Activated CD4-positive, alpha-beta T cell treated with anti-CD3 and anti-CD28 coated beads for 36 hours (primary cell): ENCODE data around the gene PTPRCAP. TPM values are rescaled to one million over a fixed set of nuclear protein-coding genes. Genes with fewer than 3 reads are reported as not detected.
"Not testable (repeated sequence)": the region's sequence is repeated elsewhere in the genome, so short reads cannot be mapped to it uniquely, and the experiment has no call there.

Experiments
- ATAC-seq: fragments of 200-7000 bp; cut with Tn5 transposase; one replicate; pipeline ENCODE4 v1.10.0; 2021; ENCODE audit warnings: mild to moderate bottlenecking, moderate library complexity
- CTCF ChIA-PET: fragments of 350-600 bp; sonication (Branson Sonifier 250); formaldehyde crosslinking; loops from one replicate; lab custom pipeline; 2021; ENCODE audit warnings: antibody characterized with exemption; lab: Charles Lee
- POLR2A ChIA-PET: fragments of 350-600 bp; sonication (Branson Sonifier 250); formaldehyde crosslinking; loops from one replicate; lab custom pipeline; 2021; ENCODE audit warnings: antibody characterized with exemption, inconsistent platforms; lab: Charles Lee
- DNase-seq: peaks from one replicate; pipeline ENCODE4 v3.0.0-alpha.2; 2020
- H3K27ac Mint-ChIP-seq: one replicate; pipeline ENCODE4 v1.8.0; 2021; ENCODE audit warnings: mixed read lengths
- H3K27me3 Mint-ChIP-seq: one replicate; pipeline ENCODE4 v1.8.0; 2021; ENCODE audit warnings: mixed read lengths
- H3K36me3 Mint-ChIP-seq: one replicate; pipeline ENCODE4 v1.8.0; 2021; ENCODE audit warnings: low read depth, mixed read lengths
- H3K4me1 Mint-ChIP-seq: one replicate; pipeline ENCODE4 v1.8.0; 2021; ENCODE audit warnings: mixed read lengths
- H3K4me3 Mint-ChIP-seq: one replicate; pipeline ENCODE4 v1.8.0; 2021; ENCODE audit warnings: mild to moderate bottlenecking, moderate library complexity, mixed read lengths
- H3K9me3 Mint-ChIP-seq: one replicate; pipeline ENCODE4 v1.8.0; 2021; ENCODE audit warnings: low read depth, mixed read lengths
- intact Hi-C, 2 experiments: fragments of 100-400 bp; cut with DNase I in 1 of 2; cut with micrococcal nuclease in 1 of 2; formaldehyde crosslinking; loops; one replicate each; pipeline versions ENCODE4 v1.14.2 to v1.15.1; 2022 to 2024; cut with DNase I, micrococcal nuclease
- total RNA-seq, 2 experiments: library from RNA; stranded (reverse); gene quantifications; one replicate each; pipeline ENCODE4 v1.2.3, GENCODE V29; 2021

The PTPRCAP gene
- total RNA-seq, 2 experiments from 2014 or later, result 80.1 to 83.4 TPM

DNA sequence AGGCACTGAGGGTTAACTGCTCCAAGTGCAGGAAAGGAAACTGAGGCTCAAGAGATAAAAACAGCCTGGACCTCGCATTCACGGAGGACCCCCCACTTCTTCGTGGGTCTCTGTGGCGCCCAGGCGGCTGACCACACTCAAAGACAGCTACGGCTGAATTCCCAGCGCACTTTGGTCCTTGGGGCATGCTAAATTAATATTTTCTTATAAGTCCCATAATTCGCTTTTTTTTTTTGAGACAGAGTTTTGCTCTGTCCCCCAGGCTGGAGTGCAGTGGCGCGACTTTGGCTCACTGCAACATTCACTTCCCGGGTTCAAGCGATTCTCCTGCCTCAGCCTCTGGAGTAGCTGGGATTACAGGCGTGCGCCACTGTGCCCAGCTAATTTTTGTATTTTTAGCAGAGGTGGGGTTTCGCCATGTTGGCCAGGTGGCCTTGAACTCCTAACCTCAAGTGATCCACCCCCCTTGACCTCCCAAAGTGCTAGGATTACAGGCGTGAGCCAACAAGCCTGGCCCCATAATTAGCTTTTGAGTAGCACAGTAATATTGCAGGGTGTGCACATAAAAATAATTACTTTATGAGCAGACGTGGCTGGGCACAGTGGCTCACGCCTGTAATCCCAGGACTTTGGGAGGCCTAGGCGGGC is 35.2 kb downstream of the PTPRCAP start:
- intact Hi-C loops, result loop anchor here (1.0 to 10.0 kb wide), 8 partner anchors 11 to 722 kb away; partner anchors contain the start of genes ANKRD13D (in 1 of the 2), CHKA (in 1 of the 2), KDM2A (in 1 of the 2) and RAD9A (in 1 of the 2)
- CTCF ChIA-PET, result interaction anchor here (1.0 to 5.2 kb wide), 19 partner anchors 10 to 213 kb away, joined by 3 to 34 read pairs (median 6); partner anchors contain the start of genes POLD4, PTPRCAP and RPS6KB2
- H3K4me1 Mint-ChIP-seq, result peaks cover 54% of the 10 kb centered on the region
- POLR2A ChIA-PET, result interaction anchor here (0.7 to 1.8 kb wide), 10 partner anchors 10 to 162 kb away, joined by 3 to 9 read pairs (median 4); partner anchors contain the start of genes PITPNM1, PTPRCAP and RAD9A
- H3K27me3 Mint-ChIP-seq, ATAC-seq, H3K9me3 Mint-ChIP-seq: not testable (repeated sequence)
- peak overlapping the region; percentile 82 for H3K4me3 Mint-ChIP-seq
- H3K27ac Mint-ChIP-seq, result peak overlapping the region; percentile 81
- H3K36me3 Mint-ChIP-seq, result peaks cover 55% of the 10 kb centered on the region
- DNase-seq, result peak; percentile 25

GRCh38 chr11:67401495-67402191 is 35.8 kb downstream of the PTPRCAP start, which contains the start of gene PPP1CA:
Gene PPP1CA, minus strand, starts transcription at chr11:67401858. Its CDS starts 76 bp downstream, at chr11:67401782.
- no peaks in the 10 kb centered on the region for H3K27me3 Mint-ChIP-seq
- H3K4me1 Mint-ChIP-seq, result peaks cover 52% of the 10 kb centered on the region
- peak within 1 kb of the TSS; percentile 82 for H3K4me3 Mint-ChIP-seq
- ATAC-seq (peak; percentile 67), DNase-seq (peak; percentile 97)
- intact Hi-C loops, result loop anchor here (1.0 to 10.0 kb wide), 16 partner anchors 10 to 723 kb away; partner anchors contain the start of genes RAD9A (in 2 of the 2), TMEM134 (in 2 of the 2), AIP (in 1 of the 2) and ANKRD13D (in 1 of the 2)
- H3K36me3 Mint-ChIP-seq, result peaks cover 52% of the 10 kb centered on the region
- peak within 1 kb of the TSS; percentile 87 for H3K27ac Mint-ChIP-seq
- CTCF ChIA-PET, result interaction anchor here (0.8 to 5.2 kb wide), 23 partner anchors 10 to 249 kb away, joined by 3 to 34 read pairs (median 4); partner anchors contain the start of genes ACY3, NUDT8, POLD4 and PTPRCAP
- POLR2A ChIA-PET, result interaction anchor here (0.7 to 1.8 kb wide), 9 partner anchors 10 to 161 kb away, joined by 3 to 9 read pairs (median 4); partner anchors contain the start of genes PITPNM1, PTPRCAP and RAD9A
- H3K9me3 Mint-ChIP-seq, result no peaks in the 10 kb centered on the region

DNA sequence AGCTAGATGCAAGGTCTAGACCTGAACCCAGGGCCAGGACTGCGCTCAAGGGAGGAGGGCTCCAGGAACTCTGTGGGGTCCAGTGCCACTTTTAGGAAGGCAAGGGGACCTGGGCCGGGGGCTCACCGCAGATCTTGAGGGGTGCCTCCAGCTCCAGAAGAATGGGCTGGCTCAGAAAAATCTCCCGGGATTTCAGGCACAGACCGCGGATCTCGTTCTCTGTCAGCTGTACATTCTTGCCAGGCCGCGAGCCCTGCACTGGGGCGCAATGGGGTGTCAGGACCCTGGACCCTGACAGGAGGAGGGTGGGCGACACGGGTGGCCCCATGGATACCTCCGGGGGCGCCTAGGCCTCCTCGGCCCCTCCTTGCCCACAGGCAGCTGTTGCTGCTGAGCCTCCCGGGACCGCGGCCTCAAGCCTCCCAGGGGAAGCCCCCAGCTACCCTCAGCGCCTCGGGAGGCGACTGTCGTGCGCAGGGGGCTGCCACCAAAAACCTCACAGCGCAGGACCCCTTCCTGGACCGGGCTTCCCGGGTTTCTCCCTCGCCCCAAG is 36.5 kb downstream of the PTPRCAP start:
- Mint-ChIP-seq H3K36me3 (peaks cover 49% of the 10 kb centered on the region), H3K4me3 (peak overlapping the region; percentile 82), H3K9me3 (no peaks in the 10 kb centered on the region), H3K4me1 (peaks cover 49% of the 10 kb centered on the region), H3K27ac (peak overlapping the region; percentile 87), H3K27me3 (no peaks in the 10 kb centered on the region)
- intact Hi-C loops, result loop anchor here (1.0 to 10.0 kb wide), 13 partner anchors 10 to 724 kb away; partner anchors contain the start of genes TMEM134 (in 2 of the 2), AIP (in 1 of the 2), CHKA (in 1 of the 2) and KDM2A (in 1 of the 2)
- ChIA-PET POLR2A (interaction anchor here (0.7 to 1.8 kb wide), 7 partner anchors 9 to 161 kb away, joined by 3 to 9 read pairs (median 4); partner anchors contain the start of genes PITPNM1, PTPRCAP and RAD9A), CTCF (interaction anchor here (0.8 to 5.2 kb wide), 21 partner anchors 9 to 250 kb away, joined by 3 to 34 read pairs (median 6); partner anchors contain the start of genes ACY3, NUDT8, POLD4 and PTPRCAP)
- DNase-seq (no peak), ATAC-seq (no peak)

DNA sequence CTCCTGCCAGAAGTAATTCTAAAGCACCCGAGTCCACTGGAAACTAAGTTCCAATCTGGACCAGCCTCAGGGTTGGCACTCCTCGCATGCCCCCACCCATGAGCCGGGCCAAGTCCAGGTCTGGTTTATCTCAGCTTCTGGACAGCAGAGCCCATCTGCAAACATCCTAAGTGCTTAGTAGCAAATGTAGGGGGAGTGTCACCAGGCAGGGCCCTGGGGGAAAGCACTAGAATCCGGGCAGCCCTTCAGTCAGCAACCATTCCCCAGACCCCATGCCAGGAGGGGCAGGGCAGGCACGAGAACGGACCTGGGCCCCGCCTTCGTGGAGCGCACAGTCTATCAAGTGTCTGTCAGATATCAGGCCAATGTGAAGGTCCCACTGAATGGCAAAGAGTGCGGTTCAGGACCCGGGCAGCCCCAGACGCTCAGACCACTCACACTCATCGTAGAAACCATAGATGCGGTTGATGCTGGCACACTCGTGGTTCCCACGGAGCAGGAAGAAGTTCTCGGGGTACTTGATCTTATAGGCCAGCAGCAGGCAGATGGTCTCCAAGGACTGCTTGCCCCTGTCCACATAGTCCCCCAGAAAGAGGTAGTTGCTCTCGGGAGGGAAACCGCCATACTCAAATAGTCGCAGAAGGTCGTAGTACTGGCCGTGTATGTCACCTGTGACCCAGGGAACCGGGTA is 37.1 kb downstream of the PTPRCAP start:
- no peaks in the 10 kb centered on the region for H3K27me3 Mint-ChIP-seq
- intact Hi-C loops, result loop anchor here (5.0 to 10.0 kb wide), 4 partner anchors 87 to 724 kb away; partner anchors contain the start of genes CHKA (in 1 of the 2) and KDM2A (in 1 of the 2)
- peaks cover 45% of the 10 kb centered on the region for H3K36me3 Mint-ChIP-seq
- CTCF ChIA-PET, result interaction anchor here (0.8 to 5.2 kb wide), 12 partner anchors 12 to 250 kb away, joined by 3 to 34 read pairs (median 6); partner anchors contain the start of genes ACY3 and NUDT8
- DNase-seq (peak; percentile 37), ATAC-seq (no peak)
- peaks cover 47% of the 10 kb centered on the region for H3K4me1 Mint-ChIP-seq
- H3K4me3 Mint-ChIP-seq, result peak overlapping the region; percentile 82
- POLR2A ChIA-PET, result interaction anchor here (1.5 to 1.8 kb wide), 3 partner anchors 9 to 105 kb away, joined by 3 to 9 read pairs (median 4); partner anchors contain the start of genes PITPNM1, PTPRCAP and RAD9A
- peak overlapping the region; percentile 87 for H3K27ac Mint-ChIP-seq
- H3K9me3 Mint-ChIP-seq, result no peaks in the 10 kb centered on the region

DNA sequence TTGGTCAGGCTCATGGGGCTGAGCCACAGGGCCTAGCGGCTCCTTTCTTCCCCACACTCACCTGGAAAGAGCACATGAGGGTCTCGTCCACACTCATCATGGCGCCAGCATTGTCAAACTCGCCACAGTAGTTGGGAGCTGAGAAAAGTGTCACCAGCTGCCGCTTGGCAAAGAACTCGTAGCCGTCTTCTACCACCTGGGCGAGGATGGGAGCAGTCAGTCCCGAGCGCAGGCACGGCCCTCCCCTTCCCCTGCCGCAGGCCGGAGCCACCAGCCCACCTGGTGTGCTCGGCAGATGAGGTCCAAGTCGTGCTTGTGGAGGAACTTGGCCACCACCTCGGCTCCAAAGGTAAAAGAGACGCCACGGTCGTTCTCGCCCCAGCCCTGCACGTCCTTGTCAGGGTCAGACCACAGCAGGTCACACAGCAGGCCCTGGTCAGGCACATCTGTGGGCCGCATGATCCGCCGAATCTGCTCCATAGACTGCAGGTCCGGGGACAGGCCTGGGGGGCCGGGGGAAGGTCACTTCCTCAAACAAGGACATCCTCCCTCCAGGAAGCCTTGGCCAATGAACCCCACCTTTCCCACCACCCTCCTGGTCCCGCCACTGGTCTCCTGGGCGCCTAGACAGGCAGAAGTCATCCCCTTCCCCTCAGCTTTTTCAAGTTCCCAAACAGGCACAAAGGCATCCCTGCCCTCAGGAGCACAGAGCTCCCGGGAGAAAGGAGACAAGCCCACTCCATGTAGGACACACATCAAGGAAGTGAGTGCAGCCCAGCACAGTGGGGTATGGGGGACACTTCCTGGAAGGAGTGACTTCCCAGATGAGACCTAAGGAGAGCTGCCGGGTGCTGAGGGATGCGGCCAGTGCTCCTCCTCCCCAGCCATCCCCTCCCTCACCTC is 38.6 kb downstream of the PTPRCAP start:
- Mint-ChIP-seq H3K27me3 (no peaks in the 10 kb centered on the region), H3K27ac (no peak overlapping the region), H3K4me1 (peaks cover 47% of the 10 kb centered on the region), H3K36me3 (peaks cover 35% of the 10 kb centered on the region), H3K4me3 (peak overlapping the region; percentile 33), H3K9me3 (no peaks in the 10 kb centered on the region)
- ChIA-PET CTCF (interaction anchor here (0.9 to 1.4 kb wide), 3 partner anchors 9 to 42 kb away, joined by 4 to 5 read pairs (median 5); no protein-coding TSS in a partner anchor), POLR2A (no interaction called here)
- no peak for DNase-seq
- no peak for ATAC-seq
- intact Hi-C loops, result no loop called here

- intact Hi-C loops, result no loop called here
- Mint-ChIP-seq H3K27ac (no peak overlapping the region), H3K9me3 (no peaks in the 10 kb centered on the region), H3K4me1 (peaks cover 48% of the 10 kb centered on the region), H3K4me3 (no peak overlapping the region), H3K36me3 (peaks cover 41% of the 10 kb centered on the region), H3K27me3 (no peaks in the 10 kb centered on the region)
- ATAC-seq (no peak), DNase-seq (no peak)
- ChIA-PET CTCF (interaction anchor here (0.9 to 1.4 kb wide), 2 partner anchors 8 to 24 kb away, joined by 4 to 5 read pairs; no protein-coding TSS in a partner anchor), POLR2A (no interaction called here)
Observed at GRCh38 chr11:67397986-67398660, 39.4 kb downstream of the PTPRCAP start.

GRCh38 chr11:67397536-67397935 is 39.9 kb downstream of the PTPRCAP start:
- Mint-ChIP-seq H3K9me3 (no peaks in the 10 kb centered on the region), H3K4me1 (peaks cover 49% of the 10 kb centered on the region), H3K4me3 (no peak overlapping the region), H3K27ac (no peak overlapping the region), H3K36me3 (peaks cover 41% of the 10 kb centered on the region), H3K27me3 (no peaks in the 10 kb centered on the region)
- no peak for DNase-seq
- CTCF ChIA-PET, result interaction anchor here (1.4 to 1.7 kb wide), 2 partner anchors 8 to 15 kb away, joined by 4 to 6 read pairs; no protein-coding TSS in a partner anchor
- intact Hi-C loops, result no loop called here
- ATAC-seq, result no peak
- POLR2A ChIA-PET, result no interaction called here

GRCh38 chr11:67396587-67397389 is 40.7 kb downstream of the PTPRCAP start:
- Mint-ChIP-seq H3K9me3 (no peaks in the 10 kb centered on the region), H3K27me3 (no peaks in the 10 kb centered on the region), H3K36me3 (peaks cover 41% of the 10 kb centered on the region), H3K4me1 (peaks cover 49% of the 10 kb centered on the region), H3K27ac (peak overlapping the region; percentile 80), H3K4me3 (no peak overlapping the region)
- CTCF ChIA-PET, result interaction anchor here (0.6 to 1.7 kb wide), 6 partner anchors 8 to 78 kb away, joined by 3 to 6 read pairs (median 4); no protein-coding TSS in a partner anchor
- DNase-seq, result no peak
- POLR2A ChIA-PET, result interaction anchor here (0.6 kb wide), 1 partner anchor 47 kb away, joined by 9 read pairs; no protein-coding TSS in a partner anchor
- intact Hi-C loops, result no loop called here
- no peak for ATAC-seq
